Kidney (tissue), 14 donors: Measurements from ENCODE around the gene SLC25A10. TPM values are rescaled to one million over a fixed set of nuclear protein-coding genes. Genes with fewer than 3 reads are reported as not detected.

Source experiments
- DNase-seq, 5 donors: peaks; one replicate each; pipeline ENCODE4 v3.0.0-alpha.2; 2013 to 2020
- FAIRE-seq: peaks from 2 replicates; lab custom pipeline; 2012; peaks lifted over from hg19 to GRCh38; lab: Jason Lieb, UNC
- H3K27ac ChIP-seq, 2 donors: one replicate each; pipeline ENCODE4 v1.7.0; 2013; ENCODE audit warnings: low read depth in 2 of 2, low read length in 2 of 2, inconsistent platforms in 1 of 2
- H3K27me3 ChIP-seq: one replicate; pipeline ENCODE4 v1.7.1; 2013; ENCODE audit warnings: low read length, inconsistent platforms; ENCODE audit not compliant: control insufficient read depth, insufficient read depth
- H3K36me3 ChIP-seq, 3 donors: one replicate each; pipeline versions ENCODE4 v1.7.0 to v1.7.1; 2013; ENCODE audit warnings: low read length in 3 of 3, control low read depth in 1 of 3, inconsistent platforms in 1 of 3; ENCODE audit not compliant: insufficient read depth in 3 of 3, control insufficient read depth in 2 of 3
- H3K4me1 ChIP-seq, 3 donors: one replicate each; pipeline versions ENCODE4 v1.7.0 to v1.7.1; 2013; ENCODE audit warnings: low read length in 3 of 3, inconsistent platforms in 1 of 3, low read depth in 1 of 3; ENCODE audit not compliant: control insufficient read depth in 2 of 3, insufficient read depth in 2 of 3
- H3K4me3 ChIP-seq, 3 donors: one replicate each; pipeline versions ENCODE4 v1.7.0 to v1.8.1; 2013; ENCODE audit warnings: low read length in 3 of 3, control low read depth in 1 of 3, inconsistent platforms in 1 of 3
- H3K9ac ChIP-seq, 3 donors: one replicate each; pipeline versions ENCODE4 v1.7.0 to v1.7.1; 2013; ENCODE audit warnings: low read length in 3 of 3, control low read depth in 1 of 3, inconsistent platforms in 1 of 3
- H3K9me3 ChIP-seq, 3 donors: one replicate each; pipeline versions ENCODE4 v1.7.0 to v1.7.1; 2013; ENCODE audit warnings: low read length in 3 of 3, control low read depth in 1 of 3, inconsistent platforms in 1 of 3; ENCODE audit not compliant: control insufficient read depth in 2 of 3, insufficient read depth in 1 of 3
- CTCF ChIP-seq: IDR thresholded peaks from 3 replicates; pipeline ENCODE4 v1.5.1; 2012; ENCODE audit warnings: mild to moderate bottlenecking, moderate library complexity, borderline replicate concordance; ENCODE audit not compliant: insufficient read depth; ENCODE audit errors: extremely low read depth
- intact Hi-C: fragments of 100-400 bp; cut with DNase I; formaldehyde crosslinking; loops from one replicate; pipeline ENCODE4 v1.11.1; 2022
- polyA plus RNA-seq: library from polyadenylated mRNA; stranded (reverse); fragments of 350-450 nt; fragmentation: Illumina TruSeq; extraction: RNeasy Lipid Tissue Mini Kit (QIAGEN cat#74804); gene quantifications from one replicate; pipeline ENCODE4 v1.2.3, GENCODE V29; 2014; ENCODE audit warnings: low read depth, low replicate concordance; ENCODE audit not compliant: insufficient read depth
- total RNA-seq: library from RNA; stranded (reverse); fragmentation: NEBNext Ultra II Directional; extraction: Animal tissue kit (Norgen Biotek cat#: 25700); gene quantifications from one replicate; pipeline ENCODE4 v1.2.1, GENCODE V29; 2021
- donor health status: control.
- donor health status: control.
- donor health status: control.
- donor health status: control.
- donor health status: control.
- donor health status: DM: yes; HTN: yes; CAD: no.
- donor health status: Normal renal cell carcinoma (clear cell type).

The SLC25A10 gene
- total and polyA plus RNA-seq, 2 donors from 2014 or later, result 19.9 to 94.5 TPM

- no peak for TF ChIP-seq CTCF
- FAIRE-seq, result no peak
- Histone ChIP-seq H3K4me3 (peak overlapping the region; percentile 78 to 83 (median 80)), H3K9ac (peak overlapping the region; percentile 32 to 79 (median 57)), H3K9me3 (no peaks in the 10 kb centered on the region), H3K36me3 (peaks cover 0 to 10% (median 0%) of the 10 kb centered on the region in 3 donors), H3K27ac (peak overlapping the region in 1 of 2 donors; percentile 58), H3K27me3 (no peaks in the 10 kb centered on the region), H3K4me1 (peaks cover 0 to 18% (median 0%) of the 10 kb centered on the region in 3 donors)
- peak in 2 of 5 donors; percentile 39 to 75 for DNase-seq
- intact Hi-C loops, result no loop called here
These were observed 46.6 kb upstream of the SLC25A10 start for GRCh38 chr17:81665205-81666091.

GRCh38 chr17:81666092-81666341, 46.1 kb upstream of the SLC25A10 start:
- Histone ChIP-seq H3K4me3 (peak overlapping the region; percentile 78 to 83 (median 80)), H3K4me1 (peaks cover 0 to 18% (median 0%) of the 10 kb centered on the region in 3 donors), H3K36me3 (peaks cover 0 to 10% (median 0%) of the 10 kb centered on the region in 3 donors), H3K9ac (peak overlapping the region; percentile 32 to 79 (median 57)), H3K27me3 (no peaks in the 10 kb centered on the region), H3K9me3 (no peaks in the 10 kb centered on the region), H3K27ac (peak overlapping the region; percentile 58 to 61)
- no peak for FAIRE-seq
- peak in 2 of 5 donors; percentile 60 to 78 for DNase-seq
- no peak for TF ChIP-seq CTCF
- intact Hi-C loops, result no loop called here

GRCh38 chr17:81666342-81667191, 45.5 kb upstream of the SLC25A10 start, which contains the start of the genes CCDC137 and OXLD1:
Gene CCDC137 (plus strand): TSS chr17:81666737. CDS start chr17:81666767, 30 bp downstream.
Gene OXLD1 (minus strand): TSS chr17:81666605. CDS start chr17:81666577, 28 bp downstream.
- FAIRE-seq, result no peak
- no peaks in the 10 kb centered on the region for H3K9me3 ChIP-seq
- H3K9ac ChIP-seq, result peak within 1 kb of the TSS; percentile 32 to 79 (median 57)
- peak within 1 kb of the TSS; percentile 58 to 61 for H3K27ac ChIP-seq
- peaks cover 0 to 18% (median 0%) of the 10 kb centered on the region in 3 donors for H3K4me1 ChIP-seq
- peak within 1 kb of the TSS; percentile 78 to 83 (median 80) for H3K4me3 ChIP-seq
- no peak for TF ChIP-seq CTCF
- peaks cover 0 to 14% (median 3%) of the 10 kb centered on the region in 3 donors for H3K36me3 ChIP-seq
- H3K27me3 ChIP-seq, result no peaks in the 10 kb centered on the region
- DNase-seq, result peak; percentile 97 to 99 (median 98)
- intact Hi-C loops, result no loop called here
